ENCODE results near the gene LRRIQ3. TPM values are rescaled to one million over a fixed set of nuclear protein-coding genes. Genes with fewer than 3 reads are reported as not detected.

Gene LRRIQ3
- total RNA-seq, 1 experiment from 2014 or later: 0.46 TPM

DNA sequence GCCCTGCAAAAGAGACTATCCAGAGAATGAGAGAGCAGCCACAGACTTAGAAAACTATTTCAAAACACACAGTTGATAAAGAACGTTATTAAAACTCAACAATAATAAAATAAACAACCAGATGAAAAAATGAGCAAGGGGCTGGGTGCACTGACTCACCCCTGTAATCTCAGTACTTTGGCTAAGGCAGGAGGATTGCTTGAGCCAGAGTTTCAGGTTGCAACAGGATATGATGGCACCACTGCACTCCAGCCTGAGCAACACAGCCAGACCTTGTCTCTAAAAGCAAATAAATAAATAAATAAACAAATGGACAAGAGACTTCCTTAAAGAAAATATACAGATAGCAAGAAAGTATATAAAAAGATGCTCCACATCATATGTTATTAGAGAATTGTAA lies 144.6 kb downstream of the LRRIQ3 start:
- no peaks in the 10 kb centered on the region; the same call in 1 of the 2 replicates for H3K27me3 Mint-ChIP-seq (ENCODE audit: low read depth)
- DNase-seq (ENCODE audit: low spot score) (no peak), ATAC-seq (no peak)
- no peak overlapping the region for H3K4me3 Mint-ChIP-seq
- H3K36me3 Mint-ChIP-seq: no peaks in the 10 kb centered on the region
- H3K9me3 Mint-ChIP-seq: no peaks in the 10 kb centered on the region
- CTCF ChIA-PET: no interaction called here
- H3K27ac Mint-ChIP-seq: no peak overlapping the region
- TF ChIP-seq TP53 (CRISPR knock-in tag; IDR thresholded peaks at IDR 0.05): no peak
- TF ChIP-seq, protein P1, sequence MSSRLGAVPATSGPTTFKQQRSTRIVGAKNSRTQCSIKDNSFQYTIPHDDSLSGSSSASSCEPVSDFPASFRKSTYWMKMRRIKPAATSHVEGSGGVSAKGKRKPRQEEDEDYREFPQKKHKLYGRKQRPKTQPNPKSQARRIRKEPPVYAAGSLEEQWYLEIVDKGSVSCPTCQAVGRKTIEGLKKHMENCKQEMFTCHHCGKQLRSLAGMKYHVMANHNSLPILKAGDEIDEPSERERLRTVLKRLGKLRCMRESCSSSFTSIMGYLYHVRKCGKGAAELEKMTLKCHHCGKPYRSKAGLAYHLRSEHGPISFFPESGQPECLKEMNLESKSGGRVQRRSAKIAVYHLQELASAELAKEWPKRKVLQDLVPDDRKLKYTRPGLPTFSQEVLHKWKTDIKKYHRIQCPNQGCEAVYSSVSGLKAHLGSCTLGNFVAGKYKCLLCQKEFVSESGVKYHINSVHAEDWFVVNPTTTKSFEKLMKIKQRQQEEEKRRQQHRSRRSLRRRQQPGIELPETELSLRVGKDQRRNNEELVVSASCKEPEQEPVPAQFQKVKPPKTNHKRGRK (CRISPR knock-in tag; IDR thresholded peaks at IDR 0.05; ENCODE audit: borderline replicate concordance): no peak
- TF ChIP-seq, protein P2, sequence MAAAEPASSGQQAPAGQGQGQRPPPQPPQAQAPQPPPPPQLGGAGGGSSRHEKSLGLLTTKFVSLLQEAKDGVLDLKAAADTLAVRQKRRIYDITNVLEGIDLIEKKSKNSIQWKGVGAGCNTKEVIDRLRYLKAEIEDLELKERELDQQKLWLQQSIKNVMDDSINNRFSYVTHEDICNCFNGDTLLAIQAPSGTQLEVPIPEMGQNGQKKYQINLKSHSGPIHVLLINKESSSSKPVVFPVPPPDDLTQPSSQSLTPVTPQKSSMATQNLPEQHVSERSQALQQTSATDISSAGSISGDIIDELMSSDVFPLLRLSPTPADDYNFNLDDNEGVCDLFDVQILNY (CRISPR knock-in tag; IDR thresholded peaks at IDR 0.05): no peak
- no peak for TF ChIP-seq IRF2 (CRISPR knock-in tag; IDR thresholded peaks at IDR 0.05; ENCODE audit: borderline replicate concordance, low read depth)
- TF ChIP-seq GABPB1 (CRISPR knock-in tag; IDR thresholded peaks at IDR 0.05): no peak
- no peak for TF ChIP-seq ZNF423 (CRISPR knock-in tag; IDR thresholded peaks at IDR 0.05)
- TF ChIP-seq OVOL2 (CRISPR knock-in tag; IDR thresholded peaks at IDR 0.05; ENCODE audit: borderline replicate concordance): no peak
- TF ChIP-seq, protein P3, sequence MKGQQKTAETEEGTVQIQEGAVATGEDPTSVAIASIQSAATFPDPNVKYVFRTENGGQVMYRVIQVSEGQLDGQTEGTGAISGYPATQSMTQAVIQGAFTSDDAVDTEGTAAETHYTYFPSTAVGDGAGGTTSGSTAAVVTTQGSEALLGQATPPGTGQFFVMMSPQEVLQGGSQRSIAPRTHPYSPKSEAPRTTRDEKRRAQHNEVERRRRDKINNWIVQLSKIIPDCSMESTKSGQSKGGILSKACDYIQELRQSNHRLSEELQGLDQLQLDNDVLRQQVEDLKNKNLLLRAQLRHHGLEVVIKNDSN (CRISPR knock-in tag; IDR thresholded peaks at IDR 0.05): no peak
- no peak for TF ChIP-seq SOX15 (CRISPR knock-in tag; IDR thresholded peaks at IDR 0.05)
- TF ChIP-seq MXD4 (CRISPR knock-in tag; IDR thresholded peaks at IDR 0.05; ENCODE audit: borderline replicate concordance): no peak
- no peak for TF ChIP-seq ZNF671 (CRISPR knock-in tag; IDR thresholded peaks at IDR 0.05)
- no peak for TF ChIP-seq RELA (CRISPR knock-in tag; IDR thresholded peaks at IDR 0.05; ENCODE audit: borderline replicate concordance)
- no peak for TF ChIP-seq CBFB (CRISPR knock-in tag; IDR thresholded peaks at IDR 0.05; ENCODE audit: low read depth)
- TF ChIP-seq ZBTB21 (CRISPR knock-in tag; IDR thresholded peaks at IDR 0.05; ENCODE audit: borderline replicate concordance): no peak
- TF ChIP-seq, protein P4, sequence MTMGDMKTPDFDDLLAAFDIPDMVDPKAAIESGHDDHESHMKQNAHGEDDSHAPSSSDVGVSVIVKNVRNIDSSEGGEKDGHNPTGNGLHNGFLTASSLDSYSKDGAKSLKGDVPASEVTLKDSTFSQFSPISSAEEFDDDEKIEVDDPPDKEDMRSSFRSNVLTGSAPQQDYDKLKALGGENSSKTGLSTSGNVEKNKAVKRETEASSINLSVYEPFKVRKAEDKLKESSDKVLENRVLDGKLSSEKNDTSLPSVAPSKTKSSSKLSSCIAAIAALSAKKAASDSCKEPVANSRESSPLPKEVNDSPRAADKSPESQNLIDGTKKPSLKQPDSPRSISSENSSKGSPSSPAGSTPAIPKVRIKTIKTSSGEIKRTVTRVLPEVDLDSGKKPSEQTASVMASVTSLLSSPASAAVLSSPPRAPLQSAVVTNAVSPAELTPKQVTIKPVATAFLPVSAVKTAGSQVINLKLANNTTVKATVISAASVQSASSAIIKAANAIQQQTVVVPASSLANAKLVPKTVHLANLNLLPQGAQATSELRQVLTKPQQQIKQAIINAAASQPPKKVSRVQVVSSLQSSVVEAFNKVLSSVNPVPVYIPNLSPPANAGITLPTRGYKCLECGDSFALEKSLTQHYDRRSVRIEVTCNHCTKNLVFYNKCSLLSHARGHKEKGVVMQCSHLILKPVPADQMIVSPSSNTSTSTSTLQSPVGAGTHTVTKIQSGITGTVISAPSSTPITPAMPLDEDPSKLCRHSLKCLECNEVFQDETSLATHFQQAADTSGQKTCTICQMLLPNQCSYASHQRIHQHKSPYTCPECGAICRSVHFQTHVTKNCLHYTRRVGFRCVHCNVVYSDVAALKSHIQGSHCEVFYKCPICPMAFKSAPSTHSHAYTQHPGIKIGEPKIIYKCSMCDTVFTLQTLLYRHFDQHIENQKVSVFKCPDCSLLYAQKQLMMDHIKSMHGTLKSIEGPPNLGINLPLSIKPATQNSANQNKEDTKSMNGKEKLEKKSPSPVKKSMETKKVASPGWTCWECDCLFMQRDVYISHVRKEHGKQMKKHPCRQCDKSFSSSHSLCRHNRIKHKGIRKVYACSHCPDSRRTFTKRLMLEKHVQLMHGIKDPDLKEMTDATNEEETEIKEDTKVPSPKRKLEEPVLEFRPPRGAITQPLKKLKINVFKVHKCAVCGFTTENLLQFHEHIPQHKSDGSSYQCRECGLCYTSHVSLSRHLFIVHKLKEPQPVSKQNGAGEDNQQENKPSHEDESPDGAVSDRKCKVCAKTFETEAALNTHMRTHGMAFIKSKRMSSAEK (CRISPR knock-in tag; IDR thresholded peaks at IDR 0.05; ENCODE audit: borderline replicate concordance): no peak
- TF ChIP-seq, protein P5, sequence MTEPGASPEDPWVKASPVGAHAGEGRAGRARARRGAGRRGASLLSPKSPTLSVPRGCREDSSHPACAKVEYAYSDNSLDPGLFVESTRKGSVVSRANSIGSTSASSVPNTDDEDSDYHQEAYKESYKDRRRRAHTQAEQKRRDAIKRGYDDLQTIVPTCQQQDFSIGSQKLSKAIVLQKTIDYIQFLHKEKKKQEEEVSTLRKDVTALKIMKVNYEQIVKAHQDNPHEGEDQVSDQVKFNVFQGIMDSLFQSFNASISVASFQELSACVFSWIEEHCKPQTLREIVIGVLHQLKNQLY (CRISPR knock-in tag; IDR thresholded peaks at IDR 0.05): no peak
- no peak for TF ChIP-seq KAT7 (CRISPR knock-in tag; IDR thresholded peaks at IDR 0.05; ENCODE audit: borderline replicate concordance)
- TF ChIP-seq ATF1 (CRISPR knock-in tag; IDR thresholded peaks at IDR 0.05): no peak
- no peak for TF ChIP-seq EMX1 (CRISPR knock-in tag; IDR thresholded peaks at IDR 0.05)
- POLR2A ChIA-PET: no interaction called here
- H3K4me1 Mint-ChIP-seq: 0 out of 2 replicates have a peak, but pooled peaks cover 3% of the 10 kb centered on the region

DNA sequence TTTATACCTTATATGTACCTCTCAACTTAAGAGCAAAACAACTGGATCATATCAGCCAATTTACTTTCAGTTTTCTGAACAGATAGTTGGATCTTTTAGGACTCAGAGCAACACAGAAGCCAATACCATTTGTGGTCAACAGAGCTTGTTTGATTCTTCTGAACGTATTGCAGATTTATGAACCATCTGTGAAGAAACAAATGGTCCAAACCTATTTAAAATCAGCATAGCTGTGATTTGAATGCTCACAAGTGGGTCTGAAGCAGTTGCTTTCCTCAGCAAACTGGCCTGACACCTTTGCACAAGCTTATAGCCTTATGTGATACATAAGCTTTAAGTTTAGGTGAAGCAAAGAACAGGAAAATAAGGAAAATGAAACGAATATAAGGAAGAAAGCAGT lies 147.6 kb downstream of the LRRIQ3 start:
- TF ChIP-seq, protein P6, sequence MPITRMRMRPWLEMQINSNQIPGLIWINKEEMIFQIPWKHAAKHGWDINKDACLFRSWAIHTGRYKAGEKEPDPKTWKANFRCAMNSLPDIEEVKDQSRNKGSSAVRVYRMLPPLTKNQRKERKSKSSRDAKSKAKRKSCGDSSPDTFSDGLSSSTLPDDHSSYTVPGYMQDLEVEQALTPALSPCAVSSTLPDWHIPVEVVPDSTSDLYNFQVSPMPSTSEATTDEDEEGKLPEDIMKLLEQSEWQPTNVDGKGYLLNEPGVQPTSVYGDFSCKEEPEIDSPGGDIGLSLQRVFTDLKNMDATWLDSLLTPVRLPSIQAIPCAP (CRISPR knock-in tag; IDR thresholded peaks at IDR 0.05): no peak
- no peak for TF ChIP-seq GABPB1 (CRISPR knock-in tag; IDR thresholded peaks at IDR 0.05)
- TF ChIP-seq, protein P7, sequence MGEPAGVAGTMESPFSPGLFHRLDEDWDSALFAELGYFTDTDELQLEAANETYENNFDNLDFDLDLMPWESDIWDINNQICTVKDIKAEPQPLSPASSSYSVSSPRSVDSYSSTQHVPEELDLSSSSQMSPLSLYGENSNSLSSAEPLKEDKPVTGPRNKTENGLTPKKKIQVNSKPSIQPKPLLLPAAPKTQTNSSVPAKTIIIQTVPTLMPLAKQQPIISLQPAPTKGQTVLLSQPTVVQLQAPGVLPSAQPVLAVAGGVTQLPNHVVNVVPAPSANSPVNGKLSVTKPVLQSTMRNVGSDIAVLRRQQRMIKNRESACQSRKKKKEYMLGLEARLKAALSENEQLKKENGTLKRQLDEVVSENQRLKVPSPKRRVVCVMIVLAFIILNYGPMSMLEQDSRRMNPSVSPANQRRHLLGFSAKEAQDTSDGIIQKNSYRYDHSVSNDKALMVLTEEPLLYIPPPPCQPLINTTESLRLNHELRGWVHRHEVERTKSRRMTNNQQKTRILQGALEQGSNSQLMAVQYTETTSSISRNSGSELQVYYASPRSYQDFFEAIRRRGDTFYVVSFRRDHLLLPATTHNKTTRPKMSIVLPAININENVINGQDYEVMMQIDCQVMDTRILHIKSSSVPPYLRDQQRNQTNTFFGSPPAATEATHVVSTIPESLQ (CRISPR knock-in tag; IDR thresholded peaks at IDR 0.05): no peak
- no peak for TF ChIP-seq ZNF396 (CRISPR knock-in tag; IDR thresholded peaks at IDR 0.05; ENCODE audit: borderline replicate concordance)
- no peak for TF ChIP-seq NR2C2 (CRISPR knock-in tag; IDR thresholded peaks at IDR 0.05)
- TF ChIP-seq, protein P8, sequence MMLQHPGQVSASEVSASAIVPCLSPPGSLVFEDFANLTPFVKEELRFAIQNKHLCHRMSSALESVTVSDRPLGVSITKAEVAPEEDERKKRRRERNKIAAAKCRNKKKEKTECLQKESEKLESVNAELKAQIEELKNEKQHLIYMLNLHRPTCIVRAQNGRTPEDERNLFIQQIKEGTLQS (CRISPR knock-in tag; conservative IDR thresholded peaks at IDR 0.05): no peak
- TF ChIP-seq OVOL2 (CRISPR knock-in tag; IDR thresholded peaks at IDR 0.05; ENCODE audit: borderline replicate concordance): no peak
- Mint-ChIP-seq H3K4me3 (no peak overlapping the region), H3K36me3 (no peaks in the 10 kb centered on the region; the same call in 1 of the 2 replicates), H3K27ac (no peak overlapping the region), H3K27me3 (ENCODE audit: low read depth) (no peaks in the 10 kb centered on the region), H3K9me3 (peaks cover 18% of the 10 kb centered on the region), H3K4me1 (no peaks in the 10 kb centered on the region)
- POLR2A ChIA-PET: no interaction called here
- CTCF ChIA-PET: no interaction called here
- ATAC-seq (no peak), DNase-seq (ENCODE audit: low spot score) (no peak)

Measured in WTC11 (cell line).